T-helper 17 cell (primary cell): Measurements from ENCODE around the gene TNPO1. TPM values are rescaled to one million over a fixed set of nuclear protein-coding genes. Genes with fewer than 3 reads are reported as not detected.
"Not testable (repeated sequence)": the region's sequence is repeated elsewhere in the genome, so short reads cannot be mapped to it uniquely, and the experiment has no call there.

Experiments
- ATAC-seq: fragments of 150-1000 bp; cut with Tn5 transposase; 2 replicates; pipeline ENCODE4 v1.10.0; 2021; ENCODE audit warnings: mild to moderate bottlenecking, moderate library complexity
- DNase-seq, 3 donors: peaks; one replicate each; pipeline versions ENCODE4 v3.0.0 to v3.0.0-alpha.2; 2020 to 2021
- H3K9me3 ChIP-seq: one replicate; pipeline ENCODE4 v1.7.0; 2013; ENCODE audit warnings: low read length, mild to moderate bottlenecking; ENCODE audit not compliant: control insufficient read depth, poor library complexity, severe bottlenecking
- H3K27ac Mint-ChIP-seq: one replicate; pipeline ENCODE4 v1.8.0; 2022; ENCODE audit warnings: mild to moderate bottlenecking, moderate library complexity, mixed read lengths
- H3K27me3 Mint-ChIP-seq: one replicate; pipeline ENCODE4 v1.8.0; 2022; ENCODE audit warnings: mixed read lengths
- H3K36me3 Mint-ChIP-seq: one replicate; pipeline ENCODE4 v1.8.0; 2022; ENCODE audit warnings: low read depth, mixed read lengths
- H3K4me1 Mint-ChIP-seq: one replicate; pipeline ENCODE4 v1.8.0; 2022; ENCODE audit warnings: mild to moderate bottlenecking, mixed read lengths
- H3K4me3 Mint-ChIP-seq: one replicate; pipeline ENCODE4 v1.8.0; 2022; ENCODE audit warnings: mild to moderate bottlenecking, moderate library complexity, mixed read lengths
- total RNA-seq, 4 donors: library from RNA in 2 of 4; stranded (reverse) in 2 of 4; gene quantifications; one replicate each; pipeline ENCODE4 v1.2.3 and lab custom pipeline; 2022 to 2026

TNPO1 gene
- total RNA-seq, result 10 to 100 TPM; 66.3 to 73.2 TPM
- total RNA-seq (lab: John Stamatoyannopoulos, UW), result 124 to 237 reads per million in 2 donors

DNA sequence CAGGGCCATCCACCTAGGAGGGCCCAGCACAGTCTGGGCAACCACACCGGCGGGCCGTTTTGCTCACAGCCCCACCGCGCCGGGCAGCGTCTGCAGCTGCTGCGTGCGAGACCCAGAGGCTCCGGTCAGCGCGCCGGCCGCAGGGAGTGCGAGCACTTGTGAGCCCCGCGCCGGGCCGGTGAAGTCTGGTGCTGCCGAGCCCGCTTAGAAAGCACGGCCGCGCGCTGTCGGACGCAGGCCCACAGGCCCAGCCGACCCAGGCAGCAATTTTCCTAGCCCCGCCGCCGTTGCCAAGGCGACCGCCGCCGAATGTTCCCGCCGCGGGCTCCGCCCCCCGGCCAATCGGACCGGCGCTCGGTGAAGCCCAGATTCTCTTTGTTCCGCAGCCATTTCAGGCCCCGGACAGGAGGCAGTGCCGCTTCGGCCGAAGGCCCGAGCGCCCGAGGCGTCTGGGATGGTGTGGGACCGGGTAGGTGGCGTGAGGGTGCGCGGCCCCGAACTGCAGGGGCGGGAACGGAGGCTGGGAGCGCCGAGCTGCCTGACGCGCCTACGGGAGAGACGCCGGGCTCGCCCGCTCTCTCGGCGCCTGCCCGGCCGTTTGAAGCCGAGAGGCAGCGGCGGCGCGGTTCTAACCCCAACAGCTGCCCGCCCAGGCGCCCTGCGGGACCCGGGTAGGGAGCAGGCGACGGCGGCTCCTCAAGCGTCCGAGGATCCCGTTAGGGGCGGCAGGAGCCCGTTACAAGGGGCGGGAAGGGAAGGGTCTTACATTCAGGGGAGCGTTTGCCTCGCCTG lies at the start of gene TNPO1:
TSS of gene TNPO1 (plus strand) at position 378 of the 792 bp plus-strand sequence. CDS start at position 455, 77 bp downstream.
- peaks cover 3% of the 10 kb centered on the region for H3K36me3 Mint-ChIP-seq
- H3K27ac Mint-ChIP-seq, result peak within 1 kb of the TSS; percentile 87

DNA sequence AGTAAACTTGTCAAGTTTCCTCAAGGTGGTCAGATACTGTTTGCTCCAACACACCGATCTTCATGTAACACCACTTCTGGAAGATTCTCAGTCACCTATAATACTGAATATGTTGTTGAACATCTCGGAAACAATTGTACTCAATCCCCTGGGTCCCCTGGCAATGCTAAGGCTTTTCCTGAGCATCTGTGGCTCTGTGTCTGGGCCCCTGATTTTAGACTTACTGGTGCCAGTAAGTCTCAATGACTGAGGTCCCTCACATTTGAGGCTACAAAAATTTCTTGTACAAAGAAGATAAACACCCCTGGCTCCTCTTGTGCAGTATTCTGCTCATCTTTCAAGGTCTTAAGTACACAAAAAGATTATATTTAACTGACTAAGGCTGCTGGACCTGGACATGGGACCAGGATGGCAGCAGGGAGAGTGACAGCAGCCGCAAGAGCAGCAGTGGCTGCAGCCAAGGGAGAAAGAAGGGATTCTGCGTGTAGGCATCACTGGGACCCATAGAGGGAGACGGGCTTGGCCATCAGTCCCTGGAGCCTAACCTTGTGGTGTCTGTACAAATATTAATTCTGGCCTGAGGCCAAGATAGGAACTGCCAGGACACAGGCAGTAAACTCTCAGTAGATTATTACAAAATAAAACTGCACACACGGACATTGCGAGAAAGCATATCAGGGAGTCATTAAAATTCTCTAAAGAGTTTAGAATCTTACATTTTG lies 49.0 kb upstream of the TNPO1 start:
- no peak overlapping the region for H3K4me3 Mint-ChIP-seq
- peaks cover 2% of the 10 kb centered on the region for H3K9me3 ChIP-seq
- no peaks in the 10 kb centered on the region for H3K4me1 Mint-ChIP-seq
- ATAC-seq (no peak), DNase-seq (no peak)
- no peaks in the 10 kb centered on the region for H3K36me3 Mint-ChIP-seq
- H3K27ac Mint-ChIP-seq, result no peak overlapping the region
- peaks cover 15% of the 10 kb centered on the region for H3K27me3 Mint-ChIP-seq

More for the DNA sequence above, at the start of gene TNPO1:
- peak; percentile 78 to 81 (median 81) for DNase-seq
- no peaks in the 10 kb centered on the region for H3K9me3 ChIP-seq
- Mint-ChIP-seq H3K4me1 (peaks cover 13% of the 10 kb centered on the region), H3K4me3 (peak within 1 kb of the TSS; percentile 94), H3K27me3 (peaks cover 15% of the 10 kb centered on the region)
- peak; percentile 80 for ATAC-seq

DNA sequence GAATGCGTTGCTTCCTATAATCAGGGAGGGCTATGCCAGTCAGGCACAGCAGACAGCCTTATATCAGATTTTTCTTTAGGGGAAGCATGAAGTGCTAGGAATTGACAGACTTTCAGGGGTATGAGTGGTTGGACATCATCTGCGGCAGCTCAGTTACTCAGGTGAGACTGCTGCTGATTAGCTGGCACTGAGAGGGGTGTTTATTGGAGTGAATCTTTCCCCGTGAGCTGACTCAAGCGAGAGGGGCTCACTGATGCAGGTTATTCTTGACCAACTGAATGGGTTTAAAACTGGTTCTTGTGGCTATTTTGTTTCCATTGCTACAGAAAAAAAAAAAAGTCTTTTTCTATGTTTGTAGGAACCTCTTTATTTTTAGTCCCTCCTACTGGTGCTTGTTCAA lies 46.2 kb upstream of the TNPO1 start:
- Mint-ChIP-seq H3K27me3 (peaks cover 15% of the 10 kb centered on the region), H3K4me1 (no peaks in the 10 kb centered on the region), H3K27ac (no peak overlapping the region), H3K4me3 (no peak overlapping the region), H3K36me3 (no peaks in the 10 kb centered on the region)
- ATAC-seq, result no peak
- peaks cover under 1% of the 10 kb centered on the region for H3K9me3 ChIP-seq
- DNase-seq, result no peak

DNA sequence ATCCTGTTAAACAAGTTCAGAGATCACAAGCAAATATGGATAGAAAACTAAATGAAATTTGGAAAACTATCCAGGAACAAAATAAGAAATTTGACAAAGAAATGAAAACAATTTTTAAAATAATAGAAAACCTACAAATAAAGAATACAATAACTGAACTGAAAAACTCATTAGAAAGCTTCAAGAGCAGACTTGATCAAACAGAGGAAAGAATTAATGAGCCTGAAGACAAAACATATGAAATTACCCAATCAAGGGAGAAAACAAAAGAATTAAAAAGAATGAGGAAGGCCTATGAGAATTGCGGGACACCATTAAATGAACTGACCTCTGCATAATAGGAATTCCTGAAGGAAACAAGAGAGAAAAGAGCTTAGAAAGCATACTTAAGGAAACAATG lies 39.8 kb upstream of the TNPO1 start:
- no peak overlapping the region for H3K4me3 Mint-ChIP-seq
- H3K27ac Mint-ChIP-seq, result no peak overlapping the region
- peaks cover 10% of the 10 kb centered on the region for H3K9me3 ChIP-seq
- no peaks in the 10 kb centered on the region for H3K27me3 Mint-ChIP-seq
- ATAC-seq (no peak), DNase-seq (no peak)
- H3K36me3 Mint-ChIP-seq, result no peaks in the 10 kb centered on the region
- no peaks in the 10 kb centered on the region for H3K4me1 Mint-ChIP-seq

DNA sequence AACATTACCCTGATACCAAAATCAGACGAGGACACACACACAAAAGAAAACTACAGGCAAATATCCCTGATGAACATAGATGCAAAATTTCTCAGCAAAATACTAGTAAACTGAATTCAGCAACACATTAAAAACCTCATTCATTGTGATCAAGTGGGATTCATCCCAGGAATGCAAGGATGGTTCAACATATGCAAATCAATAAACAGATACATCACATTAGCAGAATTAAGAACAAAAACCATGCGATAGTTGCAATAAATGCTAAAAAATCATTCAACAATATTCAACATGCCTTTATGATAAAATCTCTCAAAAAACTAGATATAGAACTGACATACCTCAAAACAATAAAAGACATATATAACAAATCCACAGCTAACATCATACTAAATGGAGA lies 36.9 kb upstream of the TNPO1 start:
- Mint-ChIP-seq H3K27me3 (no peaks in the 10 kb centered on the region), H3K4me3 (no peak overlapping the region), H3K4me1 (no peaks in the 10 kb centered on the region), H3K36me3 (no peaks in the 10 kb centered on the region), H3K27ac (no peak overlapping the region)
- DNase-seq, result no peak
- no peak for ATAC-seq
- peaks cover 10% of the 10 kb centered on the region for H3K9me3 ChIP-seq

DNA sequence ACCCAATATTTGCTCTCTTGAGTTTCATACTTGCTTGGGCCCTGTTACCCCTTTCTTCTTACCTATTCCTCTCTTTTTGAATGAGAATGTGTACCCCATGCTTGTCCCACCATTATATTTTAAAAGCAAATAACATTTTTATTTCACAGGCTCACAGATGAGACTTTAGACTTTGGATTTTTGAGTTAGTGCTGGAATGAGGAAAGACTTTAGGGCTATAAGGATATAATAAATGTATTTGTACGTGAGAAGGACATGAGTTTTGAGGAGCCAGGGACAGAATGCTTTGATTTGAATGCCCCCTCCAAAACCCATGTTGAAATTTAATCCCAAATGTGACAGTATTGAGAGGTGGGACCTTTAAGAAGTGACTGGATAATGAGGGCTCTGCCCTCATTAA lies 33.1 kb upstream of the TNPO1 start:
- peaks cover 6% of the 10 kb centered on the region for H3K9me3 ChIP-seq
- DNase-seq, result no peak
- H3K36me3 Mint-ChIP-seq, result no peaks in the 10 kb centered on the region
- no peak for ATAC-seq
- H3K4me3 Mint-ChIP-seq, result no peak overlapping the region
- H3K27ac Mint-ChIP-seq, result no peak overlapping the region
- H3K4me1 Mint-ChIP-seq, result no peaks in the 10 kb centered on the region
- no peaks in the 10 kb centered on the region for H3K27me3 Mint-ChIP-seq

DNA sequence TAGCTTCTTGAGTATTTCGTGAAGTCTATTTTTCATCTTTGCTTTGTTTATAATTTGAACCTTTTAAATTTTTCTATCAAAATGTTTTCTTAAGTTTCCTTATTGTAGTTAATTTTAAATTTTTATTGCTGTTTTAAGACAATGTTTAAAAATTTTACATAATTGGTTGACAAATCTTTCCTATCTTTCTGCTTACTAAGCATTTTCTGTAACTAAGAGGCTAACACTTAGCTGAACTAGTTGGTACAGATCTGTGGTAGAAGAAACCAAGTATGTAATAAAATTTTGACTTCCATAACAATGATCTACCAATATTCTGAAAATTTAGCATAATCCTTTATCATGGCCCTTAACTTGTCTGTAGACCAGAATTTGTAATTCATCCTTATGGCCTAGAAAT lies 32.3 kb upstream of the TNPO1 start:
- DNase-seq (no peak), ATAC-seq (no peak)
- Mint-ChIP-seq H3K27ac (no peak overlapping the region), H3K36me3 (no peaks in the 10 kb centered on the region), H3K27me3 (peaks cover 7% of the 10 kb centered on the region), H3K4me3 (no peak overlapping the region), H3K4me1 (no peaks in the 10 kb centered on the region)
- peaks cover 3% of the 10 kb centered on the region for H3K9me3 ChIP-seq

DNA sequence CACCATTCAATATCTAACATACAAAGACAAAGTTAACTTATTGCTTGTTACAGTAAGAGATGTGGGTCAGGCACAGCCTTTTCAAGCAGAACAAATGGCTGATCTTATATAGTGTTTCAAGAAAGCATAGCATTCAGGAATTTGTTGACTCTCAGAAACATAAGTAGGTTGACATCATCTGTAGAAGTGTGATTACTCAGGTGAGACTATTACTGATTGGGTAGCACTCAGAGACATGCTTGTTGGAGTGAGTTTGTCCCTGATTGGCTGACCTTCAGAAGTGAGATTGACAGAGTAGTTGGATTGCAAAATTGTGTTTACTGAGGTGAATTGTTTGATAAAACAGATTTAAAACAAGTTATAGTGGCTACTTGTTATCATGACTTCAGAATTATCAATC lies 30.7 kb upstream of the TNPO1 start:
- ATAC-seq (no peak), DNase-seq (no peak)
- no peak overlapping the region for H3K4me3 Mint-ChIP-seq
- no peak overlapping the region for H3K27ac Mint-ChIP-seq
- no peaks in the 10 kb centered on the region for H3K36me3 Mint-ChIP-seq
- H3K4me1 Mint-ChIP-seq, result no peaks in the 10 kb centered on the region
- peaks cover 13% of the 10 kb centered on the region for H3K27me3 Mint-ChIP-seq
- no peaks in the 10 kb centered on the region for H3K9me3 ChIP-seq

DNA sequence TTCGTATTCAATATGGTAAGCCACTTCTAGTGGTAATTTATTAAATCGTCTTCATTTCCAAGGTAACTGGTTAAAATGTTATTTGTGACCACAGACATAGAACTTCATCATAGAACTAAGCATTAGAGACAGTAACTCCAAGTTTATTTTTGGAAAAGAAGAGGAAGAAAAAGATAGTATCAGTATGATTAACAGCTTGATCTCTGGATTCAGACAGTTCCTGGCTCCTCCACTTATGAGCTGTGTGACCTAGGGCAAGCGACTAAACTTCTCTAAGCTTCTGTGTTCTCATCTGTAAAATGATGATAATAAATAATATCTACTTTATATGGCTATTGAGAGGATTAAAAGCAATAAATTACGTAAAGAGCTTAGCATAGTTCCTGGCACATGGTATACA lies 29.8 kb upstream of the TNPO1 start:
- no peak for ATAC-seq
- DNase-seq, result no peak
- no peak overlapping the region for H3K4me3 Mint-ChIP-seq
- H3K36me3 Mint-ChIP-seq, result no peaks in the 10 kb centered on the region
- H3K27ac Mint-ChIP-seq, result no peak overlapping the region
- H3K9me3 ChIP-seq, result no peaks in the 10 kb centered on the region
- peaks cover 13% of the 10 kb centered on the region for H3K27me3 Mint-ChIP-seq
- H3K4me1 Mint-ChIP-seq, result no peaks in the 10 kb centered on the region

DNA sequence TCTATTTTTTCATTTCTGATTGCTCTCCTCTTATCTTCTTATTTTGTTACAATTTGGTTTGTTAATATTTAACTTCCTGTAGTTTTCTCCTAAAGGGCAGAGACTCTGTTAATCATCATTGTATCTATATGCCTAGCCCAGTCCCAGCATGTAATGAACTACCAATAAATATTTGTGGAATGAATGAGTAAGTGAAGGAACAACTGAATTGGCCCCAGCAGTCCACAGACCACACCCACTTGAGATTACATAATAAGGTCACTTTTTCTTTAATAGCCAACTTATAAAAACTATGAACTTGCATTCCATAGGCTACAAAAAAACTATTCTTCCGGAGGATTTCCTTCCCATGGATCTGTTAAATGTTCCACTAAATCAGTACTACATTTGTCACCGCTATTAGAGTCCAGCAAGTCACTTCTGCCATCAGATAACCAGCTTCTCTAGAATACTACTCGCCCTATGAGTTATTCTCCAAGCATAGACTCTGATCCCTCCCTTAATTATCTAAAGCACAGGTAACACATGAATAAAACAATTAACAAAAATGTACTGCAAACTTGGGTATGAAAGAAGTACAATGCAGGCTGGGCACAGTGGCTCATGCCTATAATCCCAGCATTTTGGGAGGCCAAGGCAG lies 27.5 kb upstream of the TNPO1 start:
- Mint-ChIP-seq H3K27me3 (peaks cover 22% of the 10 kb centered on the region), H3K36me3 (no peaks in the 10 kb centered on the region), H3K4me1 (no peaks in the 10 kb centered on the region), H3K4me3 (no peak overlapping the region), H3K27ac (no peak overlapping the region)
- DNase-seq, result no peak
- no peaks in the 10 kb centered on the region for H3K9me3 ChIP-seq
- ATAC-seq, result no peak

DNA sequence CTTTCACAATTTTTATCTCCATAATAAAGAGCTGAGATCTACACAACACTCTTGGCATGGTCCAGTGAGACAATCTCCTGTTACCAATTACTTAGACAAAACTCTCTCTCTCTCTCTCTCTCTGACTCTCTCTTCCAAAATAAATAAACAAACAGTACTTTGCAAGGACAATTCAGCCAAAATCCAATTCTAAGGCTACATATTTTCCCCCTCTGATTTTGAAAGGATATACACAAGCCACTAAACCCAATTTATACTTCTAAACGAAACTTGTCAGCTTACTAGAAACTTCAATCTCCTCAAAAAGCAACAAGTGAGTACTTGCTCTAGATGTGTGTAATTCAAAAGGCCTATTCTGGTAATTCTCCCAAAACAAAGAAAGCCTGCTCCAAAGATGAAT lies 26.3 kb upstream of the TNPO1 start:
- H3K9me3 ChIP-seq, result no peaks in the 10 kb centered on the region
- Mint-ChIP-seq H3K36me3 (no peaks in the 10 kb centered on the region), H3K4me3 (no peak overlapping the region), H3K27me3 (peaks cover 24% of the 10 kb centered on the region), H3K4me1 (no peaks in the 10 kb centered on the region), H3K27ac (no peak overlapping the region)
- no peak for DNase-seq
- ATAC-seq, result no peak

DNA sequence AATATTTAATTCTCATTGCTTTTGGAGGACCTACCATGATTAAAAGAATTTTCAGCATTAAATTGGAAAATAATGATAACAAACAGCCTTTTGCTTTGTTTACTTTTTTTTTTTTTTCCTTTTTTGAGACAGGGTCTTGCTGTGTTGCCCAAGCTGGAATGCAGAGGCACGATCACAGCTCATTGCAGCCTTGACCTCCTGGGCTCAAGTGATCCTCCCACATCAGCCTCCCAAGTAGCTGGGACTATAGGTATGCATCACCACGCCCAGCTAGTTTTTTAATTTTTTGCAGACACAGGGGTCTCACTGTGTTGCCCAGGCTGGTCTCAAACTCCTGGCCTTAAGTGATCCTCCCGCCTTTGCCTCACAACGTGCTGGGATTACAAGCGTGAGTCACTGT lies 23.8 kb upstream of the TNPO1 start:
- H3K27ac Mint-ChIP-seq, H3K4me1 Mint-ChIP-seq, H3K9me3 ChIP-seq, H3K4me3 Mint-ChIP-seq, ATAC-seq, DNase-seq, H3K36me3 Mint-ChIP-seq: not testable (repeated sequence)
- H3K27me3 Mint-ChIP-seq, result peaks cover 36% of the 10 kb centered on the region

DNA sequence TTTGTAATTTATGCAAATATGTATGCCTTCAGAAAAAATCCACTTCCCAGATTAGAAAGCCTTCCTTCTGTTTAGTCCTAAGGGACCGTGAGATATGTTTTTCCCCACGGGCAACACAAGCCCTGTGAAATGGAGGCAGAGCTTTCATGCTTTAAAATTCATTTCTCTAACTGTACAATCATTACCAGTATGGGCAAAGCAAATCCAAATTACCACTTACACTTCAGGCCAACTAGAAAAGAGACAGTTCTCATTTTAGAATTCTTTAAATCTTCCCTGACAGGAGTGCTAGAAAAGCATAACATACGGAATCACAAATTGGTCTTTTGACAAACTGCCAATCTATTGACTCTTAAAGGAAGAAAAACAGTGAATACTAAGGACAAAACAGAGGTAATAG lies 20.5 kb upstream of the TNPO1 start:
- no peak overlapping the region for H3K4me3 Mint-ChIP-seq
- DNase-seq (no peak), ATAC-seq (no peak)
- H3K4me1 Mint-ChIP-seq, result no peaks in the 10 kb centered on the region
- peaks cover 2% of the 10 kb centered on the region for H3K36me3 Mint-ChIP-seq
- H3K27me3 Mint-ChIP-seq, result peaks cover 30% of the 10 kb centered on the region
- H3K27ac Mint-ChIP-seq, result no peak overlapping the region
- H3K9me3 ChIP-seq, result no peaks in the 10 kb centered on the region
